Neural progenitor cell (in vitro differentiated cells): Measurements from ENCODE around the gene HCN1. TPM values are rescaled to one million over a fixed set of nuclear protein-coding genes. Genes with fewer than 3 reads are reported as not detected.

Experiments
- DNase-seq: peaks from one replicate; pipeline ENCODE4 v3.0.0-alpha.2; 2016; ENCODE audit warnings: low spot score
- H2AFZ ChIP-seq: fragments of 200-600 bp; sonication (generic); replicated peaks from 2 replicates; pipeline ENCODE4 v1.6.1; 2016; ENCODE audit warnings: antibody characterized with exemption
- H3F3A ChIP-seq: fragments of 200-600 bp; sonication (generic); 2 replicates; pipeline ENCODE4 v1.6.1; 2016; ENCODE audit warnings: antibody characterized with exemption, low read depth
- H3K27ac ChIP-seq: fragments of 200-600 bp; sonication (generic); 2 replicates; pipeline ENCODE4 v1.5.1; 2016; ENCODE audit warnings: mild to moderate bottlenecking
- H3K27me3 ChIP-seq: fragments of 200-600 bp; sonication (generic); 2 replicates; pipeline ENCODE4 v1.6.1; 2016; ENCODE audit warnings: mild to moderate bottlenecking, moderate library complexity
- H3K36me3 ChIP-seq: fragments of 200-600 bp; sonication (generic); 2 replicates; pipeline ENCODE4 v1.5.1; 2016
- H3K4me1 ChIP-seq: fragments of 200-600 bp; sonication (generic); 2 replicates; pipeline ENCODE4 v1.6.1; 2016; ENCODE audit warnings: mixed run types
- H3K4me2 ChIP-seq: fragments of 200-600 bp; sonication (generic); 2 replicates; pipeline ENCODE4 v1.6.1; 2016
- H3K4me3 ChIP-seq: fragments of 200-600 bp; sonication (generic); 2 replicates; pipeline ENCODE4 v1.5.1; 2016
- H3K79me2 ChIP-seq: fragments of 200-600 bp; sonication (generic); 2 replicates; pipeline ENCODE4 v1.6.1; 2016; ENCODE audit warnings: low read depth
- H3K9ac ChIP-seq: fragments of 200-600 bp; sonication (generic); 2 replicates; pipeline ENCODE4 v1.6.1; 2016
- H3K9me3 ChIP-seq: fragments of 200-600 bp; sonication (generic); 2 replicates; pipeline ENCODE4 v1.5.1; 2016; ENCODE audit warnings: low read depth
- H4K20me1 ChIP-seq: fragments of 200-600 bp; sonication (generic); 2 replicates; pipeline ENCODE4 v1.6.1; 2016; ENCODE audit warnings: low read depth
- H3K27ac Mint-ChIP-seq: 3 replicates; pipeline ENCODE4 v1.8.0; 2021; ENCODE audit warnings: mixed read lengths
- H3K27me3 Mint-ChIP-seq: 2 replicates; pipeline ENCODE4 v1.8.0; 2022; ENCODE audit warnings: low read depth, mild to moderate bottlenecking, inconsistent platforms, moderate library complexity, mixed read lengths; ENCODE audit not compliant: insufficient read depth
- H3K36me3 Mint-ChIP-seq: 3 replicates; pipeline ENCODE4 v1.8.0; 2021; ENCODE audit warnings: mixed read lengths
- H3K4me1 Mint-ChIP-seq: 3 replicates; pipeline ENCODE4 v1.8.0; 2021; ENCODE audit warnings: mixed read lengths
- H3K4me3 Mint-ChIP-seq: 3 replicates; pipeline ENCODE4 v1.8.0; 2021; ENCODE audit warnings: mild to moderate bottlenecking, moderate library complexity, mixed read lengths
- H3K9me3 Mint-ChIP-seq: 3 replicates; pipeline ENCODE4 v1.8.0; 2020; ENCODE audit warnings: mixed read lengths
- CTCF ChIP-seq: fragments of 200-600 bp; sonication (generic); IDR thresholded peaks from 2 replicates; pipeline ENCODE4 v1.5.1; 2017; ENCODE audit warnings: antibody characterized with exemption, mild to moderate bottlenecking
- EZH2 ChIP-seq: fragments of 200-600 bp; sonication (generic); IDR thresholded peaks from 2 replicates; pipeline ENCODE4 v1.6.1; 2017; ENCODE audit warnings: antibody characterized with exemption, mild to moderate bottlenecking, moderate library complexity
- EZH2phosphoT487 ChIP-seq: fragments of 200-600 bp; sonication (generic); IDR thresholded peaks from 2 replicates; pipeline ENCODE4 v1.6.1; 2017; ENCODE audit warnings: antibody characterized with exemption
- total RNA-seq: library from RNA; depleted of rRNA; stranded (reverse); fragments of >200 nt; gene quantifications from 2 replicates; pipeline ENCODE4 v1.2.3, GENCODE V29; 2015; ENCODE audit warnings: low replicate concordance

HCN1 gene
- total RNA-seq, 1 donor from 2014 or later, result not detected

GRCh38 chr5:45274241-45274640 lies 421.9 kb downstream of the HCN1 start:
- no peaks in the 10 kb centered on the region for H3K79me2 ChIP-seq
- no peak overlapping the region for H3K9ac ChIP-seq
- no peaks in the 10 kb centered on the region for H3K9me3 ChIP-seq
- H3K4me1 Mint-ChIP-seq, result peaks cover 6% of the 10 kb centered on the region
- H3K4me2 ChIP-seq, result no peak overlapping the region
- peaks cover 3% of the 10 kb centered on the region for H3K36me3 ChIP-seq
- peaks cover 2% of the 10 kb centered on the region for H3K27me3 Mint-ChIP-seq
- no peak for DNase-seq
- no peak overlapping the region for H3K27ac Mint-ChIP-seq
- H4K20me1 ChIP-seq, result no peaks in the 10 kb centered on the region
- no peaks in the 10 kb centered on the region for H3F3A ChIP-seq
- H3K36me3 Mint-ChIP-seq, result no peaks in the 10 kb centered on the region
- TF ChIP-seq EZH2phosphoT487 (no peak), EZH2 (no peak), CTCF (no peak)
- H3K4me3 ChIP-seq, result no peak overlapping the region
- no peak overlapping the region for H3K27ac ChIP-seq
- peaks cover 18% of the 10 kb centered on the region for H3K4me1 ChIP-seq
- peaks cover 2% of the 10 kb centered on the region for H3K9me3 Mint-ChIP-seq
- H3K4me3 Mint-ChIP-seq, result no peak overlapping the region
- no peaks in the 10 kb centered on the region for H3K27me3 ChIP-seq
- no peak overlapping the region for H2AFZ ChIP-seq

- peaks cover 3% of the 10 kb centered on the region for H3K36me3 ChIP-seq
- no peak overlapping the region for H3K4me2 ChIP-seq
- H3K4me1 Mint-ChIP-seq, result no peaks in the 10 kb centered on the region
- DNase-seq, result no peak
- H3K27ac Mint-ChIP-seq, result no peak overlapping the region
- H3K4me1 ChIP-seq, result no peaks in the 10 kb centered on the region
- H3K27me3 ChIP-seq, result no peaks in the 10 kb centered on the region
- H3K36me3 Mint-ChIP-seq, result no peaks in the 10 kb centered on the region
- no peak overlapping the region for H3K27ac ChIP-seq
- H3K9me3 ChIP-seq, result no peaks in the 10 kb centered on the region
- no peak for TF ChIP-seq EZH2
- TF ChIP-seq CTCF, result no peak
- TF ChIP-seq EZH2phosphoT487, result no peak
- no peak overlapping the region for H2AFZ ChIP-seq
- no peak overlapping the region for H3K4me3 Mint-ChIP-seq
- no peaks in the 10 kb centered on the region for H3K9me3 Mint-ChIP-seq
- H3F3A ChIP-seq, result no peaks in the 10 kb centered on the region
- peaks cover 2% of the 10 kb centered on the region for H3K27me3 Mint-ChIP-seq
- H4K20me1 ChIP-seq, result no peaks in the 10 kb centered on the region
- no peaks in the 10 kb centered on the region for H3K79me2 ChIP-seq
- no peak overlapping the region for H3K4me3 ChIP-seq
- no peak overlapping the region for H3K9ac ChIP-seq
Observed at GRCh38 chr5:45271626-45272025, 424.6 kb downstream of the HCN1 start.

- Histone ChIP-seq H3K4me2 (no peak overlapping the region), H3K36me3 (no peaks in the 10 kb centered on the region), H4K20me1 (no peaks in the 10 kb centered on the region), H2AFZ (no peak overlapping the region), H3K27ac (no peak overlapping the region), H3K9me3 (no peaks in the 10 kb centered on the region), H3K9ac (no peak overlapping the region), H3K4me3 (no peak overlapping the region), H3K27me3 (no peaks in the 10 kb centered on the region), H3K79me2 (no peaks in the 10 kb centered on the region), H3F3A (no peaks in the 10 kb centered on the region), H3K4me1 (no peaks in the 10 kb centered on the region)
- peaks cover 2% of the 10 kb centered on the region for H3K36me3 Mint-ChIP-seq
- peaks cover 2% of the 10 kb centered on the region for H3K9me3 Mint-ChIP-seq
- no peaks in the 10 kb centered on the region for H3K27me3 Mint-ChIP-seq
- no peak overlapping the region for H3K4me3 Mint-ChIP-seq
- H3K27ac Mint-ChIP-seq, result no peak overlapping the region
- DNase-seq, result no peak
- TF ChIP-seq EZH2phosphoT487 (no peak), CTCF (no peak), EZH2 (no peak)
- peaks cover 6% of the 10 kb centered on the region for H3K4me1 Mint-ChIP-seq
Observed at GRCh38 chr5:45264447-45264846, 431.7 kb downstream of the HCN1 start.
